PC-3 (cell line): ENCODE data around the gene SLC25A12. TPM values are rescaled to one million over a fixed set of nuclear protein-coding genes. Genes with fewer than 3 reads are reported as not detected.

Source experiments
- ATAC-seq: fragments of 200-7000 bp; cut with Tn5 transposase; 2 replicates; pipeline ENCODE4 v1.9.1; 2020; ENCODE audit warnings: mild to moderate bottlenecking, moderate library complexity
- BruUV-seq: library from RNA; stranded (reverse); fragments of 400-500 nt; replicated peaks from 2 replicates; lab custom pipeline; 2021; lab: Mats Ljungman, UMichigan
- CTCF ChIA-PET: fragments of 300-600 bp; sonication (Branson Sonifier 250); formaldehyde crosslinking; loops from one replicate; lab custom pipeline; 2022; ENCODE audit warnings: antibody characterized with exemption; lab: Charles Lee
- POLR2A ChIA-PET: fragments of 300-600 bp; sonication (Branson Sonifier 250); formaldehyde crosslinking; loops from one replicate; lab custom pipeline; 2022; ENCODE audit warnings: antibody characterized with exemption; ENCODE audit not compliant: unreplicated experiment; lab: Charles Lee
- DNase-seq: peaks from one replicate; pipeline ENCODE4 v3.0.0-alpha.2; 2015
- H2AFZ ChIP-seq: fragments of 300-600 bp; sonication (generic); 2 replicates; pipeline ENCODE4 v1.6.0; 2016; ENCODE audit warnings: antibody characterized with exemption, low read length
- H3F3A ChIP-seq: fragments of 300-600 bp; sonication (generic); one replicate; pipeline ENCODE4 v1.6.0; 2017; ENCODE audit warnings: antibody characterized with exemption, low read length, control low read depth, mild to moderate bottlenecking; ENCODE audit not compliant: unreplicated experiment
- H3K27ac ChIP-seq: fragments of 300-600 bp; sonication (generic); 2 replicates; pipeline ENCODE4 v1.5.1; 2016; ENCODE audit warnings: mild to moderate bottlenecking, low read length
- H3K27me3 ChIP-seq: fragments of 300-600 bp; sonication (generic); 2 replicates; pipeline ENCODE4 v1.6.1; 2016; ENCODE audit warnings: low read length, mixed read lengths
- H3K36me3 ChIP-seq: fragments of 300-600 bp; sonication (generic); 2 replicates; pipeline ENCODE4 v1.6.1; 2016; ENCODE audit warnings: low read depth, mixed run types, low read length, mixed read lengths
- H3K4me1 ChIP-seq: fragments of 300-600 bp; sonication (generic); 2 replicates; pipeline ENCODE4 v1.5.1; 2016; ENCODE audit warnings: low read length; ENCODE audit not compliant: insufficient read depth
- H3K4me2 ChIP-seq: fragments of 300-600 bp; sonication (generic); 2 replicates; pipeline ENCODE4 v1.6.0; 2016; ENCODE audit warnings: low read length
- H3K4me3 ChIP-seq: fragments of 300-600 bp; sonication (generic); 2 replicates; pipeline ENCODE4 v1.5.1; 2016; ENCODE audit warnings: mild to moderate bottlenecking, low read length, mixed read lengths
- H3K79me2 ChIP-seq: fragments of 300-600 bp; sonication (generic); 2 replicates; pipeline ENCODE4 v1.6.1; 2017; ENCODE audit warnings: low read length, mixed read lengths
- H3K9ac ChIP-seq: fragments of 300-600 bp; sonication (generic); 2 replicates; pipeline ENCODE4 v1.6.0; 2016; ENCODE audit warnings: mild to moderate bottlenecking, low read length
- H3K9me2 ChIP-seq: fragments of 300-600 bp; sonication (generic); replicated peaks from 2 replicates; pipeline ENCODE4 v1.6.1; 2016; ENCODE audit warnings: mixed run types, low read length, mixed read lengths
- H3K9me3 ChIP-seq: fragments of 300-600 bp; sonication (generic); 2 replicates; pipeline ENCODE4 v1.6.1; 2016; ENCODE audit warnings: low read length, mixed read lengths
- H4K20me1 ChIP-seq: fragments of 300-600 bp; sonication (generic); 2 replicates; pipeline ENCODE4 v1.6.1; 2016; ENCODE audit warnings: low read length, mixed read lengths
- EZH2 ChIP-seq: fragments of 300-600 bp; sonication (generic); IDR thresholded peaks from one replicate; pipeline ENCODE4 v1.6.1; 2017; ENCODE audit warnings: antibody characterized with exemption, mild to moderate bottlenecking, low read length; ENCODE audit not compliant: unreplicated experiment
- EZH2phosphoT487 ChIP-seq: fragments of 300-600 bp; sonication (generic); IDR thresholded peaks from 2 replicates; pipeline ENCODE4 v1.6.1; 2018; ENCODE audit warnings: mild to moderate bottlenecking, antibody characterized with exemption, low read length, borderline replicate concordance
- intact Hi-C: fragments of 100-400 bp; cut with micrococcal nuclease; formaldehyde crosslinking; loops from 2 replicates; pipeline ENCODE4 v1.9.0; 2023
- total RNA-seq: library from RNA; depleted of rRNA; stranded (reverse); fragments of >200 nt; gene quantifications from 2 replicates; pipeline ENCODE4 v1.2.3, GENCODE V29; 2014
- TF ChIP-seq, protein P1 (sequence below): fragments of 300-600 bp; sonication (generic); conservative IDR thresholded peaks from 2 replicates; pipeline ENCODE4 v1.5.1; 2017; ENCODE audit warnings: antibody characterized with exemption, low read depth, mild to moderate bottlenecking, low read length

Gene SLC25A12
- total RNA-seq, 1 experiment from 2014 or later: 18.4 TPM

GRCh38 chr2:171882089-171882769, 11.8 kb downstream of the SLC25A12 start:
- Histone ChIP-seq H3K79me2 (peaks cover 4% of the 10 kb centered on the region; the same call in 1 of the 2 replicates), H3K27me3 (no peaks in the 10 kb centered on the region), H3K4me3 (no peak overlapping the region), H3K9me2 (no peaks in the 10 kb centered on the region), H3K4me1 (peaks cover 4% of the 10 kb centered on the region; the same call in 1 of the 2 replicates), H3K9me3 (no peaks in the 10 kb centered on the region), H3K4me2 (no peak overlapping the region), H3K27ac (no peak overlapping the region), H3K36me3 (no peaks in the 10 kb centered on the region), H2AFZ (no peak overlapping the region), H4K20me1 (no peaks in the 10 kb centered on the region), H3F3A (no peaks in the 10 kb centered on the region), H3K9ac (no peak overlapping the region)
- POLR2A ChIA-PET: no interaction called here
- DNase-seq (no peak), ATAC-seq (no peak)
- TF ChIP-seq, protein P1, sequence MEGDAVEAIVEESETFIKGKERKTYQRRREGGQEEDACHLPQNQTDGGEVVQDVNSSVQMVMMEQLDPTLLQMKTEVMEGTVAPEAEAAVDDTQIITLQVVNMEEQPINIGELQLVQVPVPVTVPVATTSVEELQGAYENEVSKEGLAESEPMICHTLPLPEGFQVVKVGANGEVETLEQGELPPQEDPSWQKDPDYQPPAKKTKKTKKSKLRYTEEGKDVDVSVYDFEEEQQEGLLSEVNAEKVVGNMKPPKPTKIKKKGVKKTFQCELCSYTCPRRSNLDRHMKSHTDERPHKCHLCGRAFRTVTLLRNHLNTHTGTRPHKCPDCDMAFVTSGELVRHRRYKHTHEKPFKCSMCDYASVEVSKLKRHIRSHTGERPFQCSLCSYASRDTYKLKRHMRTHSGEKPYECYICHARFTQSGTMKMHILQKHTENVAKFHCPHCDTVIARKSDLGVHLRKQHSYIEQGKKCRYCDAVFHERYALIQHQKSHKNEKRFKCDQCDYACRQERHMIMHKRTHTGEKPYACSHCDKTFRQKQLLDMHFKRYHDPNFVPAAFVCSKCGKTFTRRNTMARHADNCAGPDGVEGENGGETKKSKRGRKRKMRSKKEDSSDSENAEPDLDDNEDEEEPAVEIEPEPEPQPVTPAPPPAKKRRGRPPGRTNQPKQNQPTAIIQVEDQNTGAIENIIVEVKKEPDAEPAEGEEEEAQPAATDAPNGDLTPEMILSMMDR: no peak
- TF ChIP-seq EZH2 (no peak), EZH2phosphoT487 (no peak)
- intact Hi-C loops: no loop called here
- CTCF ChIA-PET: no interaction called here
- no TSS peak for BruUV-seq

DNA sequence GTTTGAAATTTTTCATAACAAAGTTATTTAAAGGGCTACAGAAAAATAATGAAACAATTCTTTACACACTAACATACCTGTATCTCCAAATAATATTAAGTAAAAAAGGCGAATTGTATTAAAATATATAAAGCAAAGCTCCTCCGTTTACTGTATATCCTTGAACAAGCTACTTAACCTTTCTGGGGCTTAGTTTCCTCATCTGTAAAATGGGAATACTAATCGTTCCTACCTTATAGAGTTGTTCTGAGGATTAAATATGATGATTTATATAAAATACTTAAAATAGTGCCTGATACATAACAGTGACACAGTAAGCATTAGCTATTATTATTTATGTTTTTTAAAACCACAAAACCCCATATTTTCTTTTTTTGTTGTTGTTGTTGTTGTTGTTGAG, 13.3 kb downstream of the SLC25A12 start:
- peaks cover 10% of the 10 kb centered on the region; the same call in 1 of the 2 replicates for H3K79me2 ChIP-seq
- BruUV-seq: no TSS peak

More for the DNA sequence above, 13.3 kb downstream of the SLC25A12 start:
- no peak overlapping the region for H3K9ac ChIP-seq
- no peaks in the 10 kb centered on the region for H3K27me3 ChIP-seq
- no peak overlapping the region for H3K4me2 ChIP-seq
- no peak overlapping the region for H3K27ac ChIP-seq
- intact Hi-C loops: no loop called here
- ChIA-PET CTCF (no interaction called here), POLR2A (no interaction called here)
- H3K36me3 ChIP-seq: no peaks in the 10 kb centered on the region
- H3F3A ChIP-seq: no peaks in the 10 kb centered on the region
- no peak overlapping the region for H3K4me3 ChIP-seq
- no peak overlapping the region for H2AFZ ChIP-seq
- no peaks in the 10 kb centered on the region for H3K9me3 ChIP-seq
- DNase-seq (no peak), ATAC-seq (no peak)
- no peaks in the 10 kb centered on the region for H4K20me1 ChIP-seq
- H3K9me2 ChIP-seq: no peaks in the 10 kb centered on the region
- TF ChIP-seq, protein P1: no peak
- TF ChIP-seq EZH2phosphoT487 (no peak), EZH2 (no peak)
- peaks cover 4% of the 10 kb centered on the region; the same call in 1 of the 2 replicates for H3K4me1 ChIP-seq
